OCI-LY1 (cell line): Measurements from ENCODE around the gene SENP5.

Experiments used
- EZH2 ChIP-seq: fragments of 200-600 bp; sonication (generic), shearing (Covaris generic); IDR thresholded peaks from 2 replicates; pipeline ENCODE4 v1.8.0; 2017; ENCODE audit warnings: borderline replicate concordance, mixed run types, mild to moderate bottlenecking, antibody characterized with exemption, low read length, moderate library complexity, mixed read lengths
- TF ChIP-seq, protein P1 (sequence below): fragments of 200-600 bp; sonication (generic), shearing (Covaris generic); IDR thresholded peaks from 2 replicates; pipeline ENCODE4 v1.5.1; 2017; ENCODE audit warnings: mild to moderate bottlenecking, antibody characterized with exemption, low read length, moderate library complexity, mixed read lengths

DNA sequence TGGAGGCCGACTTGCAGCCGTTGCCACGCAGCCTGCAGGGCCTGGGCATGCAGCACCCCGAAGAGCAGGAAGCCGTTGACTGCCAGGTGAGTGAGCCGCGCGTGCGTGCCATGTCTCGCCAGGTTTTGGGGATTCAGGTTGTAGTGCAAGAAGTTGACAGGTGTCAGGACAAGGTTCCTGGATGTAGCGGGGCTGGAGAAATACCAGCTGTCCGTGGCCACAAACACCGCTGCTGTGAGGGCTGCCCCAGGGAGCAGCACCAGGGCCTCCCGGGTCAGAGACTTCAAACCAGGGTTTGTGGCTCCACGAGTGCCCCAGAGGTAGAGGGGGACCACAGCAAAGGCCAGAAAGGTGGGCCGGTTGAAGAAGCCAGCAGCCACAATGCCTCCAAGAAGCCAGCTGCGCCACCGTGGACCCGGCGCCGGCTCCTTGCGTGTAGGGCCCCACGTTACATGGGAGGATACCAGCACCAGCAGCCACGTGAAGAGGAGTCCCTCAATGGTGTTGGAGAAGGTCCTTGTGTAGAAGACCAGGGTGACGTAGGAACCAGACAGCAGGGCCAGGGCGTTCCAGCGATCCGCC, 80.2 kb downstream of the SENP5 start:
- TF ChIP-seq, protein P1, sequence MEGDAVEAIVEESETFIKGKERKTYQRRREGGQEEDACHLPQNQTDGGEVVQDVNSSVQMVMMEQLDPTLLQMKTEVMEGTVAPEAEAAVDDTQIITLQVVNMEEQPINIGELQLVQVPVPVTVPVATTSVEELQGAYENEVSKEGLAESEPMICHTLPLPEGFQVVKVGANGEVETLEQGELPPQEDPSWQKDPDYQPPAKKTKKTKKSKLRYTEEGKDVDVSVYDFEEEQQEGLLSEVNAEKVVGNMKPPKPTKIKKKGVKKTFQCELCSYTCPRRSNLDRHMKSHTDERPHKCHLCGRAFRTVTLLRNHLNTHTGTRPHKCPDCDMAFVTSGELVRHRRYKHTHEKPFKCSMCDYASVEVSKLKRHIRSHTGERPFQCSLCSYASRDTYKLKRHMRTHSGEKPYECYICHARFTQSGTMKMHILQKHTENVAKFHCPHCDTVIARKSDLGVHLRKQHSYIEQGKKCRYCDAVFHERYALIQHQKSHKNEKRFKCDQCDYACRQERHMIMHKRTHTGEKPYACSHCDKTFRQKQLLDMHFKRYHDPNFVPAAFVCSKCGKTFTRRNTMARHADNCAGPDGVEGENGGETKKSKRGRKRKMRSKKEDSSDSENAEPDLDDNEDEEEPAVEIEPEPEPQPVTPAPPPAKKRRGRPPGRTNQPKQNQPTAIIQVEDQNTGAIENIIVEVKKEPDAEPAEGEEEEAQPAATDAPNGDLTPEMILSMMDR, result no peak
- TF ChIP-seq EZH2, result no peak
